ENCODE measurements around the gene NUDT3.
A peak's percentile ranks its signal among the peaks of the same experiment; 100 is the strongest.
"Not testable (repeated sequence)": the region's sequence is repeated elsewhere in the genome, so short reads cannot be mapped to it uniquely, and the experiment has no call there.

NUDT3 gene

GRCh38 chr6:34267746-34268145 is 124.7 kb downstream of the NUDT3 start:
- no peak overlapping the region for H3K4me3 ChIP-seq (ENCODE audit: low read depth, low read length)
- TF ChIP-seq CTCF (IDR thresholded peaks at IDR 0.05; ENCODE audit: borderline replicate concordance, insufficient read depth, low read depth, low read length), result no peak

- H3K4me3 ChIP-seq (ENCODE audit: low read depth, low read length), result not testable (repeated sequence)
These were observed 129.0 kb downstream of the NUDT3 start for GRCh38 chr6:34263484-34263883.

GRCh38 chr6:34260576-34261267 is 131.7 kb downstream of the NUDT3 start:
- TF ChIP-seq CTCF (IDR thresholded peaks at IDR 0.05; ENCODE audit: borderline replicate concordance, insufficient read depth, low read depth, low read length), result no peak
- H3K4me3 ChIP-seq (ENCODE audit: low read depth, low read length), result no peak overlapping the region

GRCh38 chr6:34259529-34260069 is 132.9 kb downstream of the NUDT3 start:
- H3K4me3 ChIP-seq (ENCODE audit: low read depth, low read length), result no peak overlapping the region
- TF ChIP-seq CTCF (IDR thresholded peaks at IDR 0.05; ENCODE audit: borderline replicate concordance, insufficient read depth, low read depth, low read length), result no peak

- not testable (repeated sequence) for H3K4me3 ChIP-seq (ENCODE audit: low read depth, low read length)
These were observed 140.1 kb downstream of the NUDT3 start for GRCh38 chr6:34252395-34252794.

GRCh38 chr6:34249469-34250261 is 142.8 kb downstream of the NUDT3 start:
- TF ChIP-seq CTCF (IDR thresholded peaks at IDR 0.05; ENCODE audit: borderline replicate concordance, insufficient read depth, low read depth, low read length), result no peak
- H3K4me3 ChIP-seq (ENCODE audit: low read depth, low read length), result peak overlapping the region; percentile 59

- TF ChIP-seq CTCF (IDR thresholded peaks at IDR 0.05; ENCODE audit: borderline replicate concordance, insufficient read depth, low read depth, low read length), result peak; percentile 91
- peak within 1 kb of the TSS; percentile 59 for H3K4me3 ChIP-seq (ENCODE audit: low read depth, low read length)
These were observed 143.6 kb downstream of the NUDT3 start, which contains the start of gene SMIM29 for GRCh38 chr6:34248727-34249468. Gene SMIM29, minus strand, starts transcription at chr6:34249006. Its CDS starts 1,215 bp downstream, at chr6:34247791.

Data from GM12875 (cell line).